ENCODE measurements around the gene SIPA1L3.

DNA sequence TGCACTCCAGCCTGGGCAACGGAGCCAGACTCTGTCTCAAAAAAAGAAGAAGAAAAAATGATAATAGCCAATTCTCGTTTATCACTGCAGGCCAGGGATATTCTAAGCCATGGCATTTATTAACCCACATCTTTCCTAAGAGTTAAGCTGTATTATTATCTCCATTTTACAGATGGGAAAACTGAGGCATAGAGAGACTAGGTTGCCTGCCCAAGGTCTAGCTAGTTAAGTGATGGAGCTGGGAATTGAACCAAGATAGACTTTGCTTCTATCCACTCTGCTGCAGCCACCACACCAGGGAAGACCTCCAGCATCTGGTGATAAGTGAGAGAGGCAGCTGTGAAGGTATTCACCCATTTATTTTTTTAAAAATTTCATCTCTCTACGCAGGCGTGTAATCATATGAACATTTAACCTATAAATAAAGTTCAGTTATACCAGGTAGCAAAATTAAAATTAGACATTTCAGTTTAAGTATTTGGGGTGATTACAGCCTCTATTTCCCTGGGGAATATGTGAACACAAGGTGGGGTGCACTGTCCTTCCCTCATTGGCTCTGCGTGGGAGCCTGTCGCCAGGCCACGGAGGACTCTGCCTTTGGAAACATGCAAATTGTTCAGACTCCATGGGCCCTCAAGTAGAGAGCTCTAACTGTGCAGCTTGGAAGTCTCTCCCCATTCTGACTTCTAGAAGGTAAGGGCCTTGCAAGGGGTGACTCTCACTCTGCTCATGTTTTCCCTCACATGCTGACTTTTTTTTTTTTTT is 157.8 kb downstream of the SIPA1L3 start:
- TF ChIP-seq ERF (CRISPR knock-in tag; IDR thresholded peaks at IDR 0.05): no peak
- TF ChIP-seq, protein P1, sequence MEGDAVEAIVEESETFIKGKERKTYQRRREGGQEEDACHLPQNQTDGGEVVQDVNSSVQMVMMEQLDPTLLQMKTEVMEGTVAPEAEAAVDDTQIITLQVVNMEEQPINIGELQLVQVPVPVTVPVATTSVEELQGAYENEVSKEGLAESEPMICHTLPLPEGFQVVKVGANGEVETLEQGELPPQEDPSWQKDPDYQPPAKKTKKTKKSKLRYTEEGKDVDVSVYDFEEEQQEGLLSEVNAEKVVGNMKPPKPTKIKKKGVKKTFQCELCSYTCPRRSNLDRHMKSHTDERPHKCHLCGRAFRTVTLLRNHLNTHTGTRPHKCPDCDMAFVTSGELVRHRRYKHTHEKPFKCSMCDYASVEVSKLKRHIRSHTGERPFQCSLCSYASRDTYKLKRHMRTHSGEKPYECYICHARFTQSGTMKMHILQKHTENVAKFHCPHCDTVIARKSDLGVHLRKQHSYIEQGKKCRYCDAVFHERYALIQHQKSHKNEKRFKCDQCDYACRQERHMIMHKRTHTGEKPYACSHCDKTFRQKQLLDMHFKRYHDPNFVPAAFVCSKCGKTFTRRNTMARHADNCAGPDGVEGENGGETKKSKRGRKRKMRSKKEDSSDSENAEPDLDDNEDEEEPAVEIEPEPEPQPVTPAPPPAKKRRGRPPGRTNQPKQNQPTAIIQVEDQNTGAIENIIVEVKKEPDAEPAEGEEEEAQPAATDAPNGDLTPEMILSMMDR (IDR thresholded peaks at IDR 0.05 in 2 of 3, conservative IDR thresholded peaks at IDR 0.05 in 1 of 3; ENCODE audit: insufficient read depth in 2 of 3, low read depth in 1 of 3, low read length in 3 of 3): no peak

Data from K562 (cell line).